BLaER1 treated with 17β-estradiol and CSF1 and Interleukin-3, amounts not matched to agents 10 nM and 100 nM (cell line): ENCODE results near the gene CD164L2.
A peak's percentile ranks its signal among the peaks of the same experiment; 100 is the strongest.

Source experiments
- H3K27ac ChIP-seq, 11 experiments: shearing (Covaris generic); formaldehyde crosslinking; 2 replicates each; pipeline ENCODE4 v1.8.1; 2022
- H3K27me3 ChIP-seq, 11 experiments: shearing (Covaris generic); formaldehyde crosslinking; 2 replicates each; pipeline ENCODE4 v1.8.1; 2022
- H3K36me3 ChIP-seq, 11 experiments: shearing (Covaris generic); formaldehyde crosslinking; 2 replicates each; pipeline ENCODE4 v1.8.1; 2022
- H3K4me1 ChIP-seq, 10 experiments: shearing (Covaris generic); formaldehyde crosslinking; 2 replicates each; pipeline ENCODE4 v1.8.1; 2022
- H3K4me2 ChIP-seq, 11 experiments: shearing (Covaris generic); formaldehyde crosslinking; 2 replicates each; pipeline ENCODE4 v1.8.1; 2022
- H3K4me3 ChIP-seq, 10 experiments: shearing (Covaris generic); formaldehyde crosslinking; 2 replicates each; pipeline ENCODE4 v1.8.1; 2022
- H3K9ac ChIP-seq, 11 experiments: shearing (Covaris generic); formaldehyde crosslinking; 2 replicates each; pipeline ENCODE4 v1.8.1; 2022
- H3K9me3 ChIP-seq, 11 experiments: shearing (Covaris generic); formaldehyde crosslinking; replicated peaks in 1 of 11; 2 replicates each; pipeline ENCODE4 v1.8.1; 2022
- H4K20me1 ChIP-seq, 11 experiments: shearing (Covaris generic); formaldehyde crosslinking; 2 replicates each; pipeline ENCODE4 v1.8.1; 2022
- Cebpa-rat ChIP-seq, 11 experiments: shearing (Covaris generic); IDR thresholded peaks; 2 replicates each; pipeline ENCODE4 v1.8.1; 2022

Gene CD164L2

GRCh38 chr1:27338751-27339150 lies 44.4 kb downstream of the CD164L2 start:
- Histone ChIP-seq H3K4me2 (peak overlapping the region; percentile 16 to 100 (median 96); a peak in 20 of 22 replicates), H3K9ac (peak overlapping the region in 10 of 11 experiments; percentile 3 to 96 (median 53); a peak in 17 of 22 replicates), H3K27ac (peak overlapping the region in 9 of 11 experiments; percentile 15 to 99 (median 91); a peak in 18 of 22 replicates), H3K36me3 (peaks cover 31 to 42% (median 35%) of the 10 kb centered on the region in 11 experiments), H3K9me3 (no peaks in the 10 kb centered on the region), H3K27me3 (no peaks in the 10 kb centered on the region), H3K4me1 (peaks cover 49 to 60% (median 53%) of the 10 kb centered on the region in 10 experiments), H3K4me3 (no peak overlapping the region), H4K20me1 (no peaks in the 10 kb centered on the region; a peak in 1 of 22 replicates)
- TF ChIP-seq Cebpa-rat (IDR thresholded peaks at IDR 0.05), result no peak

GRCh38 chr1:27336756-27337155 lies 46.4 kb downstream of the CD164L2 start:
- H3K36me3 ChIP-seq, result peaks cover 51 to 61% (median 55%) of the 10 kb centered on the region in 11 experiments
- no peaks in the 10 kb centered on the region for H3K9me3 ChIP-seq
- no peak for TF ChIP-seq Cebpa-rat (IDR thresholded peaks at IDR 0.05)
- no peaks in the 10 kb centered on the region for H3K27me3 ChIP-seq
- H3K4me3 ChIP-seq, result no peak overlapping the region
- H3K9ac ChIP-seq, result no peak overlapping the region
- H3K4me2 ChIP-seq, result no peak overlapping the region
- peak overlapping the region in 1 of 11 experiments; percentile 32; a peak in 2 of 22 replicates for H3K27ac ChIP-seq
- H3K4me1 ChIP-seq, result peaks cover 32 to 50% (median 42%) of the 10 kb centered on the region in 10 experiments
- H4K20me1 ChIP-seq, result peaks cover 0 to 14% (median 0%) of the 10 kb centered on the region in 11 experiments; a peak in 7 of 22 replicates

- TF ChIP-seq Cebpa-rat (IDR thresholded peaks at IDR 0.05), result no peak
- Histone ChIP-seq H3K36me3 (peaks cover 58 to 71% (median 65%) of the 10 kb centered on the region in 11 experiments), H3K27ac (peak overlapping the region in 2 of 11 experiments; percentile 9 to 32; a peak in 2 of 22 replicates), H3K4me2 (no peak overlapping the region), H3K4me1 (peaks cover 24 to 50% (median 35%) of the 10 kb centered on the region in 10 experiments), H3K9me3 (no peaks in the 10 kb centered on the region), H3K9ac (no peak overlapping the region), H4K20me1 (peaks cover 0 to 24% (median 5%) of the 10 kb centered on the region in 11 experiments; a peak in 14 of 22 replicates), H3K4me3 (no peak overlapping the region), H3K27me3 (no peaks in the 10 kb centered on the region)
These were observed 47.4 kb downstream of the CD164L2 start for GRCh38 chr1:27335506-27336422.

- no peak overlapping the region for H3K4me3 ChIP-seq
- H4K20me1 ChIP-seq, result peaks cover 0 to 43% (median 15%) of the 10 kb centered on the region in 11 experiments; a peak in 16 of 22 replicates
- H3K36me3 ChIP-seq, result peaks cover 64 to 90% (median 80%) of the 10 kb centered on the region in 11 experiments
- H3K27me3 ChIP-seq, result no peaks in the 10 kb centered on the region
- no peak overlapping the region for H3K4me2 ChIP-seq
- TF ChIP-seq Cebpa-rat (IDR thresholded peaks at IDR 0.05), result no peak
- no peak overlapping the region for H3K9ac ChIP-seq
- peaks cover 8 to 39% (median 20%) of the 10 kb centered on the region in 10 experiments for H3K4me1 ChIP-seq
- no peak overlapping the region; a peak in 2 of 22 replicates for H3K27ac ChIP-seq
- H3K9me3 ChIP-seq, result no peaks in the 10 kb centered on the region
These were observed 49.3 kb downstream of the CD164L2 start for GRCh38 chr1:27333717-27334279.

GRCh38 chr1:27332536-27333281 lies 50.4 kb downstream of the CD164L2 start:
- Histone ChIP-seq H3K4me1 (peaks cover 7 to 40% (median 23%) of the 10 kb centered on the region in 10 experiments; a peak in 17 of 20 replicates), H3K36me3 (peaks cover 74 to 99% (median 90%) of the 10 kb centered on the region in 11 experiments), H3K4me3 (no peak overlapping the region), H3K4me2 (peak overlapping the region in 5 of 11 experiments; percentile 17 to 72 (median 33); a peak in 7 of 22 replicates), H4K20me1 (peaks cover 1 to 54% (median 26%) of the 10 kb centered on the region in 11 experiments; a peak in 17 of 22 replicates), H3K27ac (peak overlapping the region in 7 of 11 experiments; percentile 11 to 52 (median 32); a peak in 10 of 22 replicates), H3K9ac (peak overlapping the region in 8 of 11 experiments; percentile 6 to 41 (median 18); a peak in 9 of 22 replicates), H3K9me3 (no peaks in the 10 kb centered on the region), H3K27me3 (no peaks in the 10 kb centered on the region)
- no peak for TF ChIP-seq Cebpa-rat (IDR thresholded peaks at IDR 0.05)

- H3K4me1 ChIP-seq, result peaks cover 7 to 48% (median 27%) of the 10 kb centered on the region in 10 experiments; a peak in 17 of 20 replicates
- peak overlapping the region in 5 of 11 experiments; percentile 17 to 72 (median 33); a peak in 8 of 22 replicates for H3K4me2 ChIP-seq
- no peaks in the 10 kb centered on the region for H3K27me3 ChIP-seq
- H3K4me3 ChIP-seq, result no peak overlapping the region
- peaks cover 76 to 100% (median 97%) of the 10 kb centered on the region in 11 experiments for H3K36me3 ChIP-seq
- peak overlapping the region in 8 of 11 experiments; percentile 6 to 41 (median 18); a peak in 11 of 22 replicates for H3K9ac ChIP-seq
- H4K20me1 ChIP-seq, result peaks cover 9 to 62% (median 34%) of the 10 kb centered on the region in 11 experiments; a peak in 18 of 22 replicates
- H3K9me3 ChIP-seq, result no peaks in the 10 kb centered on the region
- no peak for TF ChIP-seq Cebpa-rat (IDR thresholded peaks at IDR 0.05)
- peak overlapping the region in 8 of 11 experiments; percentile 14 to 52 (median 32); a peak in 11 of 22 replicates for H3K27ac ChIP-seq
These were observed 51.2 kb downstream of the CD164L2 start for GRCh38 chr1:27331922-27332321.

- Histone ChIP-seq H3K27ac (peak overlapping the region in 6 of 11 experiments; percentile 14 to 52 (median 26); a peak in 6 of 22 replicates), H3K4me2 (peak overlapping the region in 2 of 11 experiments; percentile 17 to 72; a peak in 4 of 22 replicates), H3K4me3 (no peak overlapping the region), H4K20me1 (peaks cover 11 to 67% (median 38%) of the 10 kb centered on the region in 11 experiments; a peak in 18 of 22 replicates), H3K4me1 (peaks cover 7 to 52% (median 31%) of the 10 kb centered on the region in 10 experiments; a peak in 17 of 20 replicates), H3K27me3 (no peaks in the 10 kb centered on the region), H3K9ac (peak overlapping the region in 9 of 11 experiments; percentile 2 to 38 (median 19); a peak in 7 of 22 replicates), H3K36me3 (peaks cover 71 to 100% (median 97%) of the 10 kb centered on the region in 11 experiments), H3K9me3 (no peaks in the 10 kb centered on the region)
- no peak for TF ChIP-seq Cebpa-rat (IDR thresholded peaks at IDR 0.05)
These were observed 51.7 kb downstream of the CD164L2 start for GRCh38 chr1:27331426-27331825.
